Measurements from ENCODE around the gene CEP41.

DNA sequence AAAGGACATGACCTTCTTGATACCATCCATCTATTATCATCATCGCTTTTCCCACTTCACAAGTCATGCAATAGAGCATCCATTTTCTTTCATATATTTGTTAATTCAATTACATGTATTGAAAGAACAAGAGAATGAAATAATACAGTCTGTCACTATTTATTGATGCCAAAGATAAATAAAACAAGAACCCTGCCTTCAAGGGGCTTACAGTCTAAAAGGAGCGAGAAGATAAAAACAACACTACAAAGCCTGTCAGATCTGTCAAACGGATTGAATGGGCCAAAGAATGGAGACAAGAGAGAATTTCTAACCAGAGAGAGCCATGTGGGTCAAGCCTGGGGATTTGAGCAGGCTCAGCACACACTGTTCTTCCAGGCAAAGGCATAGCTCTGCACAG is 80.3 kb downstream of the CEP41 start:
- TF ChIP-seq GATA2 (IDR thresholded peaks at IDR 0.05; ENCODE audit: low read depth, low read length), result no peak
- TF ChIP-seq GATA3 (IDR thresholded peaks at IDR 0.05; ENCODE audit: low read depth, low read length), result no peak
